ENCODE results near the gene NLGN1.
A peak's percentile ranks its signal among the peaks of the same experiment; 100 is the strongest.

Gene NLGN1

DNA sequence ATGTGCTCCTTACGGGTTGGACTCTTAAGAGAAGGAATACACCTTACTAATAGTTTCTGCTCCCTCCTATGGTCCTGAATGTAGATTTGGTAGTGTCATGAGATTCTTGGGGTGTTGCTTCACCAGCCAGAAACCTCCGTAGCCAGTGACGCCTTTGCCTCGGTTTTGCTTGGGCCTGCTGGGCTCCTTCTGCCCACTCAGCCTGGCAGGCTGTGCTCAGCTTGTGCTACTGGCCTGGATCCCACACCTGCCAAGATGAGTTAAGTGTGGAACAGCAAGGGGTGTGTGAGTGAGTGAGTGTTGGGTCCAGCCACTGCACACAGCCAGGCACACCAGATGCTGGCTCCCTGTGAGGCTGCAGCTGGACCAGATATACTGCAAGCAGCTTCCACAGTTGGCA, 560.1 kb downstream of the NLGN1 start:
- no peaks in the 10 kb centered on the region for H3K4me1 Mint-ChIP-seq
- H3K4me3 Mint-ChIP-seq = no peak overlapping the region
- no peaks in the 10 kb centered on the region for H3K9me3 Mint-ChIP-seq
- no peaks in the 10 kb centered on the region for H3K27me3 Mint-ChIP-seq
- no peak overlapping the region for H3K27ac Mint-ChIP-seq
- ATAC-seq = peak; percentile 24
- no peaks in the 10 kb centered on the region for H3K36me3 Mint-ChIP-seq

GRCh38 chr3:173958805-173959204, 561.3 kb downstream of the NLGN1 start:
- no peak for ATAC-seq
- Mint-ChIP-seq H3K36me3 (no peaks in the 10 kb centered on the region), H3K27ac (no peak overlapping the region)

DNA sequence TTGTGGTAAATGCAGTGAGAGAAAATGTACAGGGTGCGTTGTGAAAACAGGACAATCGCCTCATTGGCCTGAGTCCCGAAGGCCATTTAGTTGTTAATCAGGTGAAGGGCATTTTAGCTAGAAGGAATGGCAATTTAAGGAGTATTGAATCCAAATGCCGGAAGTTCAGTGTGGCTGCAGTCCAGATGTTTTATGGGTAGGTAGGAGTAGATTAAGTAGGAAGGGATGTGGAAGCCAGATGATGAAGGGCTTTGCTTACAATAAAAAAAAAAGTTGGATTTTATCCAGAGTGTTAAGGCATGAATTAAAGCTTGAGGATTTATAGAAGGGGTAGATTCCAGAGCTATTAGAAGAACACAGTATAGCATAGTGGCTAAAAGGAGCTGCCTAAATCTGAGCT, 572.7 kb downstream of the NLGN1 start:
- no peak overlapping the region for H3K27ac Mint-ChIP-seq
- H3K36me3 Mint-ChIP-seq = no peaks in the 10 kb centered on the region
- H3K4me1 Mint-ChIP-seq = no peaks in the 10 kb centered on the region
- no peaks in the 10 kb centered on the region for H3K27me3 Mint-ChIP-seq
- no peak overlapping the region for H3K4me3 Mint-ChIP-seq
- peaks cover 2% of the 10 kb centered on the region for H3K9me3 Mint-ChIP-seq
- ATAC-seq = no peak

More at GRCh38 chr3:173958805-173959204, 561.3 kb downstream of the NLGN1 start:
- Mint-ChIP-seq H3K27me3 (no peaks in the 10 kb centered on the region), H3K9me3 (no peaks in the 10 kb centered on the region), H3K4me1 (no peaks in the 10 kb centered on the region), H3K4me3 (no peak overlapping the region)

GRCh38 chr3:173976281-173976680, 578.7 kb downstream of the NLGN1 start:
- no peaks in the 10 kb centered on the region for H3K27me3 Mint-ChIP-seq
- H3K27ac Mint-ChIP-seq = no peak overlapping the region
- H3K4me1 Mint-ChIP-seq = no peaks in the 10 kb centered on the region
- no peaks in the 10 kb centered on the region for H3K36me3 Mint-ChIP-seq
- H3K4me3 Mint-ChIP-seq = no peak overlapping the region
- H3K9me3 Mint-ChIP-seq = no peaks in the 10 kb centered on the region
- no peak for ATAC-seq

DNA sequence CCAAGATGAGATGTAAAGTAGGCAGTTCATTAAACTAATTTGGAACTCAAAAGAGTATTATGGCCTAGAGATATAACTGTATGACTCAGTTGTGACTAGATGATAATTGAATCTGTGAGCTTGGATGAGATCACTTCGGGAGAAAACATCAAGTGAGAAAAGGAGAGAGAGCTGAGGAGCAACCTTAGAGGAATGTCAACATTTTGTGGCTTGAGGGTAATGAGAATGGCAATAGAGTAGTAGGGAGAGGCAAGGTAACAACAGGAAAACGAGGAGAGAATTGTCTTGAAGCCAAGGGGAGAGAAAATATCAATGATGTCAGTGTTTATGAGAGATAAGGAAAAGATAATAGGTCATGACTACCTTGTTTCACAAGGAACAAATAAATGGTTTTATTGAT, 580.2 kb downstream of the NLGN1 start:
- Mint-ChIP-seq H3K27me3 (no peaks in the 10 kb centered on the region), H3K27ac (no peak overlapping the region), H3K4me3 (no peak overlapping the region), H3K36me3 (no peaks in the 10 kb centered on the region), H3K4me1 (no peaks in the 10 kb centered on the region), H3K9me3 (no peaks in the 10 kb centered on the region)
- ATAC-seq = no peak

DNA sequence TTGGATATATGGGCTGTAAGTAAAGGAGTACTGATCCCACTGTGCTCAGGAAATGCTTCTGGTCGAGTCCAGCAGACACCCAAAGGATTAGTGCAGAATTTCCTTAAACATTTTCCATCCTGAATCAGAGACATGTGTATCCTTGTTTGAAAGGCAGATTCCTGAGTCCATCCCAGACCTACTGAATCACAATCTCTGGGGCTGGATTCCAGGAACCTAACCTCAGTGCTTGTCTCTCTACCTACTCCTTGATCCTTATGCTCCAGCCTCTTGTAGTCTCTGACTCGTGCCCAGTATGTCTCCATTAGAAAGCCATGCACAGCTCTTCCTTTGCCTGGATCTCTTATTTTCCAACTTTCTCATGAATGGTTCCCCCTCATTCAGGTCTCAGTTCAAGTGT, 585.8 kb downstream of the NLGN1 start:
- Mint-ChIP-seq H3K27ac (no peak overlapping the region), H3K4me1 (no peaks in the 10 kb centered on the region), H3K27me3 (no peaks in the 10 kb centered on the region), H3K36me3 (no peaks in the 10 kb centered on the region), H3K4me3 (no peak overlapping the region), H3K9me3 (peaks cover 6% of the 10 kb centered on the region)
- no peak for ATAC-seq

DNA sequence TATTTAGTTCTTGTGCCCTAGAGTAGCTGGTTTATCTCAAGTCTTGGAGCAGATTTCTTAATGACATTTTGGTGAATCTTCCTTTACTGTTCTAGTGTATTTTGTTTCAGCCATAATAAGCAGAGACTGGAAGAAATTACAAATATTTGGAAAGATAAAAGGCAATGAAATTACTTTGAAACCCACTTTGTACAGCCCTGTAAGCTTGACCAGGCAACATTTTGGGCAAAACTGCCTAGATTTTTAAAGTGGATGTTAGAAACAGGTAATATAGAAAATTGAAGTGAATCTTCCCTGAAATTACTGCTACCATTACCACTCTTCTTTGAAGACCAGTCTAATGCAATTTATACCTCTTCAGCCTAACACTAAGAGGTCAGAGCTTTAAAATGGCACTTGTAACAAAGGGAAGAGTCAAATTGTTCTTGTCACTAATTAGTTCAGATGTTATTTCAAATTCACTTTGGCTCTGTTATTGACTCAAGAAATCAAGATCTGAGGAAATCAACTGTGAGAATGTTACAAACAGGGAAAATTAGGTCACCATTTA, 589.4 kb downstream of the NLGN1 start:
- no peak overlapping the region for H3K27ac Mint-ChIP-seq
- H3K36me3 Mint-ChIP-seq = no peaks in the 10 kb centered on the region
- H3K4me3 Mint-ChIP-seq = no peak overlapping the region
- H3K4me1 Mint-ChIP-seq = no peaks in the 10 kb centered on the region
- peaks cover 9% of the 10 kb centered on the region for H3K9me3 Mint-ChIP-seq
- no peak for ATAC-seq
- H3K27me3 Mint-ChIP-seq = no peaks in the 10 kb centered on the region

GRCh38 chr3:173988909-173989308, 591.4 kb downstream of the NLGN1 start:
- Mint-ChIP-seq H3K27me3 (no peaks in the 10 kb centered on the region), H3K9me3 (peaks cover 5% of the 10 kb centered on the region), H3K27ac (no peak overlapping the region), H3K4me3 (no peak overlapping the region), H3K4me1 (no peaks in the 10 kb centered on the region), H3K36me3 (no peaks in the 10 kb centered on the region)
- ATAC-seq = no peak

DNA sequence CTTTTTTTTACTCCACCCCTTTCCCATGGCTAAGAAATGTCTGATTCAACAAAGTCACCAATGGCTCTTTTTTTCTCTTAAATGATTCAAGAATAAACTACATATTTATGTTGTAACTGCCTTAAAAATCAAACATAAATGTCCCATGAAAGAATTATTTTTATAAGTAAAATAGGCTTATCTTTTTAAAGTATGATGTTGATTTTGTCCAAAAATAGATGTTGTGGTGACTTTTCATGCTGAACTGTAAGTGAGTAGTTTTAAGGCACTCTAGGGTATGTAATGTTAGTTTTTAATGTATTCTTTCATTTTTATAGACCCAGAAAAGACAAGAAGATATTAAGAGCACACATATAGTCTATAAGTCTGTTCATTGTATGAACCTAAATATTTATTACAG, 594.9 kb downstream of the NLGN1 start:
- Mint-ChIP-seq H3K4me3 (no peak overlapping the region), H3K4me1 (no peaks in the 10 kb centered on the region), H3K27ac (no peak overlapping the region), H3K9me3 (peaks cover 3% of the 10 kb centered on the region), H3K27me3 (no peaks in the 10 kb centered on the region), H3K36me3 (no peaks in the 10 kb centered on the region)
- ATAC-seq = no peak

DNA sequence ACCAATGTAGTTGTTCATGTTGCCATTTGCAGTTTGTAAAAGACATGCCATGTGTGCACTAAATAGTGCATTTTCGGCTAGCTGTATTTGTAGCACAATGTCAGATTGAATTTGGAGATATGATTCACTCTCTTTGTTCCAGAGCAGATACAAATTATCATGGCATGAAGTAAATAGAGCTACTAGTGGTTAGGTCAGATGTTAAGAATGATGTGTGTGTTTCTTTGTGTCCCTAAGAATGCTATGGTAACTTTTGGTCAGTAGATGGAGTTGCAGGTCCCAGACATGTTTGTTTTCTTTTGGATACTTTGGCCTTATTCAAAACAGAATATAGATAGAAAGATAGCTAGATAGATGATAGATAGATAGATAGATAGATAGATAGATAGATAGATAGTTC, 595.8 kb downstream of the NLGN1 start:
- Mint-ChIP-seq H3K27me3 (no peaks in the 10 kb centered on the region), H3K4me3 (no peak overlapping the region), H3K36me3 (no peaks in the 10 kb centered on the region), H3K9me3 (peaks cover 3% of the 10 kb centered on the region), H3K4me1 (no peaks in the 10 kb centered on the region), H3K27ac (no peak overlapping the region)
- no peak for ATAC-seq

- H3K36me3 Mint-ChIP-seq = no peaks in the 10 kb centered on the region
- peaks cover 3% of the 10 kb centered on the region for H3K9me3 Mint-ChIP-seq
- no peak overlapping the region for H3K4me3 Mint-ChIP-seq
Observed at GRCh38 chr3:174000675-174001074, 603.1 kb downstream of the NLGN1 start.

DNA sequence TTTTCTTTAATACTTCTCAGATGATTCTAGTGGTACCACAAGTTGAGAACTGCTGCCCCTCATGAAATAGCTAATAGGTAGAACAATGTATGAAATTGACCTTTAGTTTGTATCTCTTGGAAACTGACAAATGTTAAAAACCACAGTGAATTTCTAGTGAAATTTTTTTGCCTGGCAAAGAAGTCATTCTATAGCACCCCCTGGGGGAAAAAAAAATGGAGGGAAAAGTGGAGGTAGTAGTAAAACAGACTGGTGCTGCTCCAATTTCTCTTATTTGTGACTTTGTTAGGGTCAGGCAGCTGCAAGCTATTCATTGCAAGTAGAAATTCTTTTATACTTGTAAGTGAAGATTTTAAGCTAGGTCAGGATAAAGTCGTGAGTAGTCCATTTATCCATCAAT, 605.0 kb downstream of the NLGN1 start:
- Mint-ChIP-seq H3K4me3 (no peak overlapping the region), H3K4me1 (no peaks in the 10 kb centered on the region), H3K9me3 (peaks cover 6% of the 10 kb centered on the region), H3K27me3 (no peaks in the 10 kb centered on the region), H3K27ac (no peak overlapping the region), H3K36me3 (no peaks in the 10 kb centered on the region)
- ATAC-seq = no peak

More at GRCh38 chr3:174000675-174001074, 603.1 kb downstream of the NLGN1 start:
- Mint-ChIP-seq H3K27me3 (no peaks in the 10 kb centered on the region), H3K27ac (no peak overlapping the region), H3K4me1 (no peaks in the 10 kb centered on the region)
- no peak for ATAC-seq

DNA sequence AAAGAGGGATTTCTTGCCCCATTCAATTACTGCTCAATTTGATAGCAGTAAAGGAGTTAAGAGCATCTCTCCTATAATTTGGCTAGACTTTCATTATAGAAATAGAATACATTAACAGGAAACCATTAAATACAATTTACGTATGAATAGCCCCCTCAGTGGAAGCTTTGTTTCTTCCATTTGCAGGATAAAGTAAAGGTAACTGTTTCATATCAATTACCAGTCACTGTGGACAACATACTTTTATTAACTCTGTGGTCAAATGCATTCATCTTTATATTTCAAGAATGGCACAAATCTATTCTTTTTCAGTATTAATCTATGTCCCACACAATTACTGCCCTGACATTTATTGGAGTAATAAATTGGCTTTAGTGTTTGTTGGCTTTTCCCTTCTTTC, 613.4 kb downstream of the NLGN1 start:
- Mint-ChIP-seq H3K4me1 (no peaks in the 10 kb centered on the region), H3K9me3 (peaks cover 7% of the 10 kb centered on the region), H3K27me3 (no peaks in the 10 kb centered on the region), H3K27ac (no peak overlapping the region), H3K36me3 (no peaks in the 10 kb centered on the region), H3K4me3 (no peak overlapping the region)
- ATAC-seq = no peak

GRCh38 chr3:174016186-174016585, 618.6 kb downstream of the NLGN1 start:
- Mint-ChIP-seq H3K27me3 (no peaks in the 10 kb centered on the region), H3K4me1 (no peaks in the 10 kb centered on the region), H3K4me3 (no peak overlapping the region), H3K27ac (no peak overlapping the region), H3K9me3 (peaks cover 9% of the 10 kb centered on the region), H3K36me3 (no peaks in the 10 kb centered on the region)
- no peak for ATAC-seq

DNA sequence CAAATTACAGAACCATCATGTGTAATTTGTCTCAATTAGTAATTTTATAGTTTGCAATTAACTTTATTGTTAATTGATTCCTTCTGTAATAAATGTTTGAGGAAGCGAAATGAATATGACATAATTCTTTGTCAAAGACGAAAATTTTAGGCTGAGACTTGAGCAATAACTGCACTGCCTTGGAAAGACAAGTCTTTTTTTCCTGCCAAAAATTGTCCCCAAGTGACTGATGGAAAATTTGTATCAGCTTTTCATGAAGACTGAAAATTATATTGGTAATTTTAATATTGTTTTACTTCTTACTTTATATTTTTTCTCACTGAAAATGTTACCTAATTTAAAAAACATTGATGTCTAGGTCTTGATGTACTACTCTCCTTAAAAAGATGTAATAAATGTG, 622.6 kb downstream of the NLGN1 start:
- Mint-ChIP-seq H3K4me3 (no peak overlapping the region), H3K36me3 (no peaks in the 10 kb centered on the region), H3K27ac (no peak overlapping the region), H3K4me1 (no peaks in the 10 kb centered on the region), H3K9me3 (peaks cover 3% of the 10 kb centered on the region), H3K27me3 (no peaks in the 10 kb centered on the region)
- ATAC-seq = no peak

DNA sequence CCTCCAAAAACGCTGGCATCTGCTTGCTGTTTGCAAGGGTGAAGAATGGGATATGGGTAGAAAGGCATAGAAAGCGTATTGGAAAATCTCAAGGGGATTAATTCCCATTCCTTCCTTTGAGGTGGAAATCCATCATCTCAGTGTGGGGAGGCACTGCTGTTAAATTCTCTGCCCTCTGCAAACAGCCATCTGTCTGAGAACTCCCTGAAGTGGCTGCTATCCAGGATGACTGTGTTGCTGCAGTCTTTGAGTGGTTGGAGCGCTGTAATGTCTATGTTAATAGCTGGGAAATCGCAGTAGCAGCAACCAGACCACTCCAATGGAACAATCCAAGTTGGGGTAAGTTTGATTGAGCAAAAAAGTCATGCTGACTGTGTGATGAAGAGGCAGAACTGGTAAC, 625.9 kb downstream of the NLGN1 start:
- no peak overlapping the region for H3K4me3 Mint-ChIP-seq
- peaks cover 10% of the 10 kb centered on the region for H3K9me3 Mint-ChIP-seq
- no peaks in the 10 kb centered on the region for H3K27me3 Mint-ChIP-seq
- H3K36me3 Mint-ChIP-seq = no peaks in the 10 kb centered on the region
- ATAC-seq = peak; percentile 8
- no peak overlapping the region for H3K27ac Mint-ChIP-seq
- H3K4me1 Mint-ChIP-seq = no peaks in the 10 kb centered on the region

DNA sequence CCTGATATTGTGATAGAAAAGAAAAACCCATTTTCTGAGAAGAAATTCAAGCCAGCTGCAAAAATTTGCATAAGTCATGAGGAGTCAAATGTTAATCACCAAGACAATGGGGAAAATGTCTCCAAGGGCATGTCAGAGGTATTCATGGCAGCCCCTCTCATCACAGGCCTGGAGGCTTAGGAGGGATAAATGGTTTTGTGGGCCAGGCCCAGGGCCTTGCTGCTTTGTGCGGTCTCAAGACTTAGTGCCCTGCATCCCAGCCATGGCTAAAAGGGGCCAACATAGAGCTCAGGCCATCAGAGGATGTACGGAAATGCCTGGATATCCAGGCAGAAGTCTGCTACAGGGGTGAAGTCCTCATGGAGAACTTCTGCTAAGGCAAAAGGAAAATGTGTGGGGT, 631.1 kb downstream of the NLGN1 start:
- no peak for ATAC-seq
- no peak overlapping the region for H3K27ac Mint-ChIP-seq
- H3K36me3 Mint-ChIP-seq = no peaks in the 10 kb centered on the region

More for the DNA sequence above, 631.1 kb downstream of the NLGN1 start:
- Mint-ChIP-seq H3K4me3 (no peak overlapping the region), H3K9me3 (peaks cover 13% of the 10 kb centered on the region), H3K27me3 (no peaks in the 10 kb centered on the region), H3K4me1 (no peaks in the 10 kb centered on the region)

Measured in stimulated activated memory B cell treated with anti-CD40 and anti-IgM and Interleukin-4, amounts not matched to agents 10 μg/mL and 1 μg/mL and 100 μg/mL, for 72 hours (primary cell).